Stimulated activated CD8-positive, alpha-beta memory T cell treated with anti-CD3 and anti-CD28 coated beads, Interleukin-12 subunit alpha, Interleukin-12 subunit beta, amount 100 ng/mL, for 24 hours (primary cell): ENCODE results near the gene ACSF3.

Source experiments
- DNase-seq: peaks from one replicate; pipeline ENCODE4 v3.0.0-alpha.2; 2020; ENCODE audit errors: extremely low read depth

Gene ACSF3

DNA sequence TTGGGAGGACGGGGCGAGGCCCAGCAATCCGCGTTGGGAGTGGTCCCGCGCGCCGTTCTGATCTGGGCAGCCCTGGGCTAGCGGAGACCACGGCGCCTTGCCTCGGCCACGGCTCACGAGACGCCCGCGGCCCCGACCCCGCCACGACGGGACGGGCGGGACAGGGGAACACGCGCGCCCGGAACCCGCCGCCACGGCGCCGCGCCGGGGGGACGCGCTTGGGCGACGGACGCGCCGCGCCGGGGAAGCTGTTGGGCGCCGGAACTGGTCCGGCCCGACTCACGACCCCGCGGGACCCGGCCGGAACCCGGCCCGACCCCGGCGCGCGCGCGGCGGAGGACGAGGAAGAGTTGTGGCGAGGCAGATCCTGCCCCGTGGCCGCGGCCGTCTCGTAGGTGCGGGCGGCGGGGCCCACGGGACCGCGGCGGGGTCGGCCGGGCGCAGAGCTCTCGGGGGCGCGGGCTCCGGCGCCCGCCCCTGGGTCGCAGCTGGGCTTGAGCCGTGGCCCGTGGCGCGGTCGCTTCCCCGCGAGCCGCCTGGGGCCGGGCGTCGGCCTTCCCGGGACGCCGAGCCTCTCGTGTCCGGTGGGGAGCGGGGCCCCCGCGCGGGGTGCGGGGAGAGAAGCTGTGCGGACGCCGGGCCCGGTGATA, at the start of gene ACSF3:
Gene ACSF3, plus strand, starts transcription at position 251 of the 650 bp plus-strand sequence. CDS start 6,830 bp downstream, outside the sequence.
- DNase-seq: peak; percentile 40

DNA sequence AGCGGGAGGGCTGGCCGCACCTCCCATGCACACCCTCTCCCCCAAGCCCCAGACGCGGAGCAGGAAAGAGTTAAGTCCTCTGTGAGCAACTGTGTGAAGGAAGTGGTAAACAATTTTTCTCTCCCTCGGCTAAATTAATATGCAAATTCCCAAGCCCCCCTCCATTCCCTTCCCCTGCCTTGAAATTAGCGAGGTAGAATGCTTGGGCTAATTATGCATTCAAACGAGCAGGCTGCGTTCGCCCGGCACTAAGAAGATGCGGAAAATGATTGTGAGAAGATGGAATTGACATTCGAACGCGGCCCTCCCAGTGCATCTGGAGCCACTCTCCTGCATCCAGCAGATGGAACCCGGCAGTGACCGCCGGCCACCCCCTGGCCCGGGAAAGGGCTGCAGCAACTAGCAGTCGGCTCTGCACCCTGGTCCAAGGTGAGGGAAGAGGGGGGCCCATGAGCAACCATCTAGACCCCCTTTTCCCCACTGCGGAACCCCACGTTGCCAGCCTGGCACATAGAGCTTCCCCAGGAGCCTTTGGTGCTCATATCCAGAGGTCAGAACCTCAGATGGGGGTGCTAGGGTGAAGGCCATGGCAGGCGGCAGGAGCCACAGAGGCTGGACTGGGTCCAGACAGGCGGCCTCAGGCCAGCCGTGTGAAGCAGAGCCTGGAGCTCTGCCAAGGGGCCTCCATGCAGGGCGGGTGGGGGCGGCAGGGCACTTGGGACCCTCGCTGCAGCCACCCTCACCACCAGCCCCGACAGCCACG, 49.1 kb upstream of the ACSF3 start:
- no peak for DNase-seq

DNA sequence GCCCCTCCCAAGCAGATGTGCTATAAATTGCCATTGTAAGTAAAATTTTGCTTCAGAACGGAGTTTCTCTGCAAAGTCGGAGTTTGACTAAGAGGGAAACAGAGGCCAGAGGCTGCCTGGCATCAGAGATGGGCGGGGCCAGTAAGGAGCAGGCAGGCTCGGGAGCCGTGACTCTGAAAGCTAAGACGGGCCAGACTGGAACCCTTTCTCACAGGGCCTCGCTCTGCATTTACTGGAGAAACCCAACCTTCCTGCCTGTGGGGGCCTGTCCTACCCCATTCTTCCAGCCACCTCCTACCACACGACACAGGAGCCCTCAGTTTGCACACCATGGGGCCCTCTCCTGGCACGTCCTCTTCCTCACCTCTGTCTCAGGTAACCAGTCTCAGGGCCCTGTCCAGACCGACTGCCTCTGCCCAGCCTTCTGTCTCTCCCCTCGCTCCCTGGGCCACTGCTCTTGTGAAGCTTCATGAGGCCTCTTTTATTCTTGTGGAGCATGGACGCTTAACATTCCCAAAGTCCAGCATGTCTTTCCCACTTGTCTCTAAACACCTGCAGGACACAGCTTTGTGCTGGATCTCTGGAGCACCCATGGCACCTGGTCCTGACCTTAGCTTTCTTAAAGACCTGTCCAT, 48.4 kb upstream of the ACSF3 start:
- DNase-seq: no peak

DNA sequence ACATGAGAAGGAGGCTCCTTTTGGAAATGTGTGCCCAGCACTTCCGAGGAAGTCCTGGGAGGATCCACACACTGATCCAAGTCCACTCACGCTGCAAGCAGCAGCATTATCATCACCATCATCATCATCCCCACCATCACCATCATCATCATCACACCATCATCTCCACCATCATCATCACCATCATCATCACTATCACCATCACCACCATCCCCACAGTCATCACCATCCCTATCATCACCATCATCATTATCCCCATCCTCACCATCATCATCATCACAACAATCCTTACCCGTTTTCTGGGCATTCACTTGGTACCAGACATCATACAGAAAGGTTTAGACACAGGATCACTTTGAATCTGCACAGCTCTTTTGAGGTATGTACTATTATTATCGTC, 47.8 kb upstream of the ACSF3 start:
- no peak for DNase-seq

DNA sequence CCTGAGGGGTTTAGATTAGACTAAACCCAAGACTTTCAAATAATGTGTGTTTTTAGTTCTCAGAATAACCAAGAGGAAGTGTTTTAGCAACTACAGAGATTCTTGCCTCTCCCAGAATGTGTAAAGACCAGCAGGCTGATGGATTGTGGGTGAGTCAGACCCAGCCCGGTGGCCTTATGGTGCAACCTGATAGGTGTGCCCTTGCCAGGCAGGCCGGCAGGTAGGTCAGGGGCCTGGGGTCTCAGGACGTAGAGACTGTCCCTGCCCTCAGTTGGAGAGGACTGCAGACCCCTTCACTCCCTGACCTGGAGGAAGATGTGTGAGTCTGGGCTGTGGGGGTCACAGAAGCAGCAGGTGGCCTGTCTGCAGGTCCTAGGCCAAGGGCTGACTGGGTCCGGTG, 47.2 kb upstream of the ACSF3 start:
- no peak for DNase-seq

DNA sequence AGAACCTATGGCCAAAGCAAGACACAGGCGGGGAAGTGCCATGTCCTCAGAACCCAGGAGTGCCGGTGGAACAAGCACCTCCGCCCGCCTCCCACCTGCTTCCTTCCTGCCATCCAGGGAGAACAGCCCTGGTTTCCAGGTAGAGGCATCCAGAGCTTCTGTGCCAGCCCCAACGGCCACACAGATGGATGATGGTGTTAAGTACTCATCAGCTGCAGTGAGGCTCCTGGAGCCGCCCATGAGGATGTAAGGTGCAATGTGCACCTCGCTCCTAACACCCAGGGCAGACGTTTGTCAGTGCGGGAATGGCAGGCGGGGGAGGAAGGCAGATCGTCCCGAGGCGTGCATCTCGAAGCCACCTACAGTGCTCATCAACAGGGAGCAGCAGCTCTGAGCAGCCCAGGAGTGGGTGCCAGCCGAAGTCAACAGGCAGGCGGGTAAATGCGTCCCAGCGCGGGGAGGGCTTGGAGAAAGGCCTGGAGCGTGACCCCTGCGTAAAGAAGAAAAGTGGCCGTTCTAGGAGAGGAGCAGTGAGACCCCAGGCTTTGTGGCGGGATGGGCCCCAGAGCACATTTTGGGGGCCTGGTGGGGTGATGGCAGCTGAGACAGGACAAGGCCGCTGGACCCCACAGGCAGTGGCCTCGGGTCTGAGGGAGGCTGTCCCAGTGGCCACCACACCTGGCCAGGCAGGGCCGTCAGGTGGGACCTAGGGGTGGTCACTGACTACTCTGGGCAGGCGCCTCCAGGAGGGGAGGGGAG, 46.1 kb upstream of the ACSF3 start:
- DNase-seq: no peak

DNA sequence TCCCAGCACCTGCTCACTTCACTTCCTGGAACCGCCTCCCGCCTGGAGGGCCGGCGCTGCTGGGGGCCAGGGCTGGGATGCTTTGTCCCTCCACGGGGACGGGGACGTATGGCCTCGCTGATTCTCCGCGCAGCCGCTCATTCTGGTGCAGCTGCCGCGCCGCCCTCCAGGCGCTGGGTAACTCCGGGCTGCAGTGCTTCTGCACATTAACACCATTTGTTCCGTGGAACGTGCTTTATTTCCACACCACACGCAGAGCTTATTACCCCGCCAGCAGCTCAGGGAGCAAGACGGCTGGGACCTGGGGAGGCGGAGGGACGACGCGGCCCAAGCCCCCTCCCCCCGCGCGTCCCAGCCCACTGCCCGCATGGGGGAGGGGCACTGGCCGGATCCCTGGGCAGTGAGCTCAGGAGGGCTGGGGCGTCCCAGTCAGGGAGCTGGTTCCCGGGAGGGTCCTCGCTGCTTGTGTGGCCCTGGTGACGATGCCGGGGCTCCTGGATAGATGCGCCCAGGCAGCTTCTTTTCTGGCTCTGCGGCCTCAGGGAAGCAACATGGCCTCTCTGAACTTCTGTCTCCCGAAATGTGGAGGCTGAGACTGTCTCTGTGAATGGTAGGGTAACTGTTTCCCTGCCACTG, 45.4 kb upstream of the ACSF3 start:
- DNase-seq: no peak

DNA sequence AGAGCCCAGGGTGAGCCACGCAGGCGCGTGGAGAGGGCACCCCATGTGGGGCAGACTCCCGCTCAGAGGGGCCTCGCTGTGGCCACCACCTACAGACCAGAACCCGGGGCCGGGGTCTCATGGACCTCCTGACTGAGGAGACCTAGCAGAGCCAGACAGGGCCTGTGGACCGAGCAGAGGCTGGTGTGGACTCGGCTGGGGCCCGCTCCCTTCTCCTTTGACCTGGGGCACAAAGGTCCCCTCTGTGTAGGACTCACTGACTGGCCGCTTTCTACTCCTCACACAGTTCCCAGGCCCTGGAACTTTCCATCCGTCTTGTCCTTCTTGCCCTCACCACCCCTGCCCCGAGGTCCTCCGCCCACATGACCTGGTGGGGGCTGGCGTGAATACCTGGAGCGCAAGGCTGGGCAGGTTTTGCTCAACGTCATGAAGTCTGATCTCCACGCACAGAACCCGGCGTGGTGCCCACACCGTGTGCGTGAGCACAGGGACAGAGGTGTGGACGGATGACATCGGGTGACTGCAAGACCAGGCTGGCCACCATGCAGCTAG, 44.7 kb upstream of the ACSF3 start:
- DNase-seq: no peak

DNA sequence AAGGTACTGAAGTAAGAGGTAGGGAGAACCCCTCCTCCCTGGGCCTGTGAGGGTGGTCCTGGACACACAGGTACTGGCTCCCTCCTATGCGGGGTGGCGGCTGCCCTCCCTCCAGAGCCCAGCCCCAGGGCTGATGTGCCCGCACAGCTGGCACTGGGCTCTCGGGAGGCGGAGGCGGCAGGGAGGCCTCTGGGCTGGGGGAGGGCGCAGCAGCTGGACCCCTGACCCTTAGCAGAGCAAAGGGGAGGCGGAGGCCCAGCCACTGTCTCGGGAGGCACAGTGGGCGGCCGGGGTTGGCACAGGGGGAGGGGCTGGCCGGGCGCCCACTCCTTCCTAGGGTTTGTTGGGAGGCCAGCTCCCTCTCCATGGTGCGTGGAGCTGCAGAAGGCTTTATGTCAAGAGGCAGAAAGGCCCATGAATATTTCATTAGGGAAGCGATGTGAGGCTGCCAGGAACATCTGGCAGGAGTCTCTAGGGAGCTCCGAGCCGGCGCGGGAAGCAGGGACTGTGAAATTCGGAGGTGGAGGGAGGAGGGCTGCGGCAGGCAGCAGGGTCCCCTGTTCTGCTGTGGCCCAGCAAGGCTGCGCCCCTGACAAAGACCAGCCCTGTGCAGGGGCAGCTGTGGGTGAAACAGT, 44.1 kb upstream of the ACSF3 start:
- no peak for DNase-seq

DNA sequence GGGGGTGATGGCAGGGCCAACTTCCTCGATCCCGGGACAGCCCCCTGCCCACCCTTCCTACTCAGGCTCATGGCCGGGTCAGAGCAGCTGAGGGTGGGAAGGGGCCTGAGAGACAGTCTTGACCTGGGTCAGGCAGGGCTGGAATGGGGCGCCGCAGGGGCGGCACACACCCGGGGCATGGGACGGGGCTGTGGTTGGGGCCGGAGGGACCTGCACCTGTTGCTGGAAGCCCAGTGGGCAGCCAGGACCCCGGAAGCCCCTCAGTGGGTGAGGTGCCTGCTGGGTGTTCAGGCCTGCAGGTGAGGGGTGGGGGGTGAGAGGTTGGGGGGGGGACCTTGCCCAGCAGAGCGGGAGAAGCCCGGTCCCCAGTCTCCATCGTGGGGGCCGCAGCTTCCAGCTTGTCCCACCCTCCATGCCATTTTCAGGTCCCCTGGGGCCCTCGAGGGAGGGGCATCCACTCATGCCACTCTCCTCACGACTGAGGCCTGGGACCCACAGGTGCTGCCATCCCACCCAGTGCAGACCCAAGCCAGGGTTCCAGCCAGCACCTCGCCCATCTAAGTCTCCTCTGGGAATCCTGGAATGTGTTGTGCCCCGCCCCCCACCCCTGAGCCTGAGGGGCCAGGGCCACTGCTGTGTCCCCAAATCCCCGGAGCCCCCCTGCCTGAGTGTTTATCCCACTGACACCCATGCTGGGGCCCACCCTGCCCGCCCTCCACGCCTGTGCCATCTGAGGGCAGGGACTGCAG, 43.4 kb upstream of the ACSF3 start:
- no peak for DNase-seq

DNA sequence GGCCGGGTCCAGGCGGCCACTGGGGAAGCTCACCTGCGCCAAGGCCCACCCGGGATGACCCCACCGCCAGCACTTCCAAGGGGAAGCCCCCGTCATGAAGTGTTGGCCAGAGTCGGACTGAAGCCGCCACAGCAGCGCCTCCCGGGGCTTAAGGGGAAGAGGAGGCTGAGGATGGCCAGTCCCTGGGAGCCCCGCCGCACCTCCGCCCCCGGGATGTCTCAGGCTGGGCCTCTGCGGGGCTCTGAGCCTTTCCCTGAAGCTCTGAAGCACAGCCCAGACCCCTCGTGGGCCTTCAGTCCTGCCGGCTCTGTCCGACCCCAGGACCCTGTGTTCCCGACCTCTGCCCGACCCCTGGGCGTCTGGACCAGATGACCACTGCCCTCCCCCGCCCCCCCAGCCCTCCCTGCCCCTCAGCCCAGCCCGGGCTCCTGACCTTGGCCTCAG, 42.8 kb upstream of the ACSF3 start:
- DNase-seq: no peak

DNA sequence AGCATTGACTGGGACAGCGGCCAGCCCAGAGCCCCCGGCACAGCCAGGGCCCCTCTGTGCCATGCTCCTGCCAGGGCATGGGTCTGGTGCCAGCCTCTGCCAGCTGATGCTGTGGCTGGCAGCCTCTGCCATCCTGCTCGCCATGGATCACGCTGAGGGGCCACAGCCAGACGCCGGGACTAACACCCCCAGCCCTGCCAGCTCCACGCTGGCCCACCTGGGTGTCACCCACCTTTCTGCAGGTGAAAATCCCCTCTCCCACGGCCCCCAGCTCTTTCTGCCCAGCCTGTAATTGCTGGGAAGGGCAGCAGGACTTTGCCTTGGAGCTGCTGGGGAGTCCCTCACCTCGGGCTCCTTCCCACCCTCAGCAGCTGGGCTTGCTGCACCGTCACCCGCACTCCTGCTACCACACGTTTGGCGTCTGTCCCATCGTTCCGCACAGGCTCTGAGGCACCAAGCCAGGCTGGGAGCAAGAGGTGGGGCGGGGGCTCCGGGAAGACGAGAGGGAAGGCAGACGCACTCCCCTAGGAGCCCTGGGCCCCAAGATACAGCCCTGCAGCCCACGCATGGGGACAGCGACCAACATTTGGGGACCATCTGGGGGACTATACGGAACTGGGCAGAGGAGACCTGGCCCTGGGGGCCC, 42.0 kb upstream of the ACSF3 start:
- DNase-seq: no peak

DNA sequence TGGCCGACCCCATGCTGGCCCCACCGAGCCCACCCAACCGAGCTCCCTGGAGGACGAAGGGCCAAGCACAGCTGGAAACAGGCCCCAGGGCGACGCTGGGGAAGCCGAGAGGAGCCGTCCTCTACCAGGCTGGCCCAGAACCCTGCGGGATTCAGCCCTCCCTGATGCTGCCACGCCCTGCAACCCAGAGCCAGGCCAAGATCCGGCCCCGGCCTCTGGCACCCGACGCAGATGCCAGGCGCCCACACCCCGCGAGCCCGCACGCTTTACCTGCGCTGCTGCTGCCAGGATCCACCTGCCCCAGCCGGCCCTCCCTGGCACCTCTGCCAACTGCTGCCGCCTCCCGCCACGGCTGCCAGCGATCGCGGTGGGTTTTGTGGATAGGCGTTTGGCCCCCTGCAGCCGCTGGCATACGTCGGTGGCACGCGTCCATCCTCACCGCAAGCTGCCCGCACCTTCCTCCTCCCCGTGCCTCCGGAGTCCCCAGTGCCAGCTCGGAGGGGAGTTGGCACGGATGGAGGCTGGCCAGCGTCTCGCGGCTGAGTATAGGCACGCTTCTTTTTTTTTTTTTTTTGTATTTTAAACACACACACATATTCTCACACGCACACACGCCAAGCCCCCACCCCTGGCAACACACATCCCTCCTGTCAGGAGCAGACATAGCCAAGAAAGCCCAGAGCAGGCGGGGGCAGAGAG, 41.3 kb upstream of the ACSF3 start:
- no peak for DNase-seq

DNA sequence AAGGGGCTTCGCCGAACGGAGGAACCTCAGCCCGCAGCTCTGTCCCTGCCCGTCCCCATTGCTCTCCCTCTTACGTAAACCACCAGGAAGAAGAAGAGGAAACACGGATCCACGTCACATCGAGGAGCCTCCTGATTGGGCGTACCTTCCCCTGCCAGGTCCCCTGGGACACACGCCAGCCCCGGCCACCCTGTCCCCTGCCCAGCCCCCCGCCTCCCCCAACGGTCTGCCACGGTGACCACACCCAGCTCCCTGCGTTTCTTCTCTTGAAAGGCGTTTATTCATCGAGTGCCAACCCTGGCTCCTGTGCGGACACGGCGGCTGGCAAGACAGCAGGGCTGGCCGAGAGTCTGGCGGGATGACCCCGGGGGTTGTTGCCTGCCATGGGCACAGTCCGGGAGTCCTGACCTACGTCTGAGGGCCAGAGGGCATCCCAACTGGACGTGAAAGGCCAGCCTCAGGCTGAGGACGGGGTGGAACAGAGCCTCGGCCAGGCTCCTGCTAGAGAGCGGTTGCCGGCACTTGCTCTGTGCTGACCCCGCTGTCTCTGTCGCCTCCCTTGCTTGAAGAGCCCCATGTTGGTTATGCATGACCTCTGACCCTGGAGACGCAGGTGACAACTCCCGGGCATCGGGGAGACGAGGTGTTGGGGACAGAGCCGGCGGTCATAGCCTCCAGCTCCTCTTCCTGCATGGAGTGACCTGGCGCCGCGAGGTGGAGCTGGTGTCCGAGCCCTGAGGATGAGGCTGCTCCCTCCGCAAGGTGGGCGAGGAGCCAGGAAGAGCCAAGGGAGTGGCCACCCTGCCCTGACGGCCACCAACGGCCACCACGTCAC, 40.5 kb upstream of the ACSF3 start:
- DNase-seq: no peak

DNA sequence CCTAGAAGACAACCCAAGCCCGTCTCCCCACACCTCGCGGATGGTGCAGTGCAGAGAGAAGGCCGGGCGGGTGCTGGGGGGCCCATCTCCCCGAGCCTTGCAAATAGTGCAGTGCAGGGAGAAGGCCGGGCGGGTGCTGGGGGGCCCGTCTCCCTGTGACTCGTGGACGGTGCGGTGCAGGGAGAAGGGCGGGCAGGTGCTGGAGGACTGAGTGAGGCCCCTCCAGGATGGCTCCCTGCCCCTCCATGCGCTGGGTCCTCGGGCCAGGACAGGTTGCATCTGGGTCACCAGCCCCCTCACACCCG, 40.0 kb upstream of the ACSF3 start:
- DNase-seq: no peak

DNA sequence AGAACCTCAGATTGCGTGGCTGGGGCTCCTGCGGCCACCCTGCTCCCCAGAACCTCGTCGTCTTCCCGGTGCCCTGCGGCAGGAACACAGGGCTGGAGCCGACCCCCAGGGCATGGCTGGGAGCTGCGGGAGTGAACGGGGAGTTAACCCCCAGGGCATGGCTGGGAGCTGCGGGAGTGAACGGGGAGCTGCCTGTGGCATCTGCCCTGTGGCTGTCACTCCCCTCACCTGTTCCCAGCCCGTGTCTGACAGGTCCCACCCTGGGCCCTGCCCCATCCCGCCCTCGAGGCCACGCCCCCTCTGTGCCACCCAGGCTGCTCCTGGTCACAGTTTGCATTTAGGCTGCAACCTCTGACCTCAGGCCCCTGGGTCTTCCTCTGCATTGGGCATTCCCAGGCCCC, 39.4 kb upstream of the ACSF3 start:
- no peak for DNase-seq

DNA sequence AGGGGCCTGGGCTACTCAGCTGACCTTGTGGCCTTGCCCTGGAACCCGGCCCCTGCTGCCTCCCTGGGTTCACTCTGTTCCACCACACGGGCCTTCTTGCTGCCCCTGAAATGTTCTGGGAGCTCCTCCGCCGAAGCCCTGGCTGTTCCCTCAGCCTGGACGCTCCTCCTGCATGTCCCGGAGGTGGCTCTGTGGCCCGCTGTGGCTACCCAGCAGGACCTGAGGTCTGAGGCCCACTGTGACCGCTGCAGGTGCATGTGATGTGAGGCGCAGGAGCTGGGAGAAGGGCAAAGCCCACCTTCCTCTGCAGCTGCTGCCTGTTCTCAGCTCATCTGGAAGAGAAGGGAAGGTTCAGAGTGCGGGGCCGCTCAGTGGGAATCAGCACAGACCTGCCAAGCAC, 38.9 kb upstream of the ACSF3 start:
- no peak for DNase-seq

DNA sequence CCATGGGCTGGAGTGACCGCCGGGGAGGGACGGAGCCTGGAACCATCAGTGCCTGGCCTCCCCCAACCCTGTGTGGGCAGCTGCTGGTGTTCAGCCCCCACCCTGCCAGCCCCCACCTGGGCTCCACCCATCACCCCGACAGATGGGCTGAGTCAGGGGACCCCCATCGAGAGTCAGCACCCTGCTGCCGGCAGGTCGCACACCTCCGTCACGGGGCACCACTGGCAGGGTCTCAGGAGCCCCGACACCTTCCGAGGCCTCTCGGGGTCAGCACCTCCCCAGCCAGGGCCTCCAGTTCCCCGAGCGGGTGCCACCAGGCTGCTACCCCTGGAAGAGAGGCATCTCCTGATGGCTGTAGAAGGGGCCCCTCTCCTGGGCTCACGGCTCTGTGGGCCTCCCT, 38.3 kb upstream of the ACSF3 start:
- no peak for DNase-seq
